HG02884 (cell line): ENCODE results near the gene NEU3.
"Not testable (repeated sequence)": the region's sequence is repeated elsewhere in the genome, so short reads cannot be mapped to it uniquely, and the experiment has no call there.

Experiments used
- ATAC-seq: cut with Tn5 transposase; IDR thresholded peaks from one replicate; pipeline ENCODE4 v1.9.1; 2021; ENCODE audit warnings: mild to moderate bottlenecking, moderate library complexity; ENCODE audit not compliant: unreplicated experiment

The NEU3 gene

DNA sequence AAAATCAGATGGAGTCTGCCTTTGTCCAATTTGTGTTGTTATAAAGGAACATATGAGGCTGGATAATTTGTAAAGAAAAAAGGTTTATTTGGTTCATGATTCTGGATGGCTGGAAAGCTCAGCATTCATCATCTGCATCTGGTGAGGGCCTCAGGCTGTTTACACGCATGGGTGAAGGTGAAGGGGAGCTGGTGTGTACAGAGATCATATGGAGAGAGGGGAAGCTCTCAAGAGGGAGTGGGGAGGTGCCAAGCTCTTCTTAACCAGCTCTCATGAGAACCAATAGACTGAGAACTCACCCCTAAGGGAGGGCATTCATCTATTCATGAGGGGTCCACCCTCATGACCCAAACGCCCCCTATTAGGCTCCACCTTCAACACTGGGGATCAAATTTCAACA lies 40.0 kb downstream of the NEU3 start:
- ATAC-seq: no peak

DNA sequence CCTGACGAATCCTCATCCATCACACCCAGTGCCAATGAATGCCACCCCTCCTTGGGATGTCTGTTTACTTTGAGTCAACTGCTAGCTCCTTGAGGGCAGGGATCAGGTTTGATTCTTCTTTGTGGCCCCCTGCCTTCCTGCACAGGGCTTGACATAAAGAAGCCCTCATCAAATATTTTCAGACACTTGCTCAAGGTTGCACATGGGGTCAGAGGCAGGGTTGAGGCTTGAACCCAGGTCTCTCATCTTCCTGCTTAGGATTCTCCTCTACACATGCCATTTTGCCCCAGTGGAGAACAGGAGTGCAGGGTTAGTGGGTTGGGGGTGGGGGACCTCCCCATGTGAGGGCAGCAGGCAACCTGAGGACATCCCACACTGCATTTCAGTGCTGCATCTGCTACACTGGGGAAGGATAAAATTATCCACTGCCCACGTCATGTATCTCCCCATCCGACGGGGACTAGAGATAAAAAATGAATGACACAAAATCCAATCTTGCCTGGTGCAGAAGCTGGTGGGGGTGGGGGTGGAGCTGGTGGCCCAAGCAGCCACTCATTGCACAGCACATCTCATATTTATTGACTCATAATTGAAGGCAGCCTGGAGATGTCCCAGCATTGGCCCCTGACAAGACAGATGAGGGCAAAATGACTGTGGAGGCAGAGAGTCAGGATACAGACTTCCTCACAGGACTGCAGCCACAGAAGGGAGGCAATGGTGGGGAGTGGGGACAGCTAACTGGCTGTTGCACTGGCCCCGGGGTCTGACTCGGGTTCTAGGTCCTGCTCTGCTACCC lies 41.3 kb downstream of the NEU3 start:
- no peak for ATAC-seq

DNA sequence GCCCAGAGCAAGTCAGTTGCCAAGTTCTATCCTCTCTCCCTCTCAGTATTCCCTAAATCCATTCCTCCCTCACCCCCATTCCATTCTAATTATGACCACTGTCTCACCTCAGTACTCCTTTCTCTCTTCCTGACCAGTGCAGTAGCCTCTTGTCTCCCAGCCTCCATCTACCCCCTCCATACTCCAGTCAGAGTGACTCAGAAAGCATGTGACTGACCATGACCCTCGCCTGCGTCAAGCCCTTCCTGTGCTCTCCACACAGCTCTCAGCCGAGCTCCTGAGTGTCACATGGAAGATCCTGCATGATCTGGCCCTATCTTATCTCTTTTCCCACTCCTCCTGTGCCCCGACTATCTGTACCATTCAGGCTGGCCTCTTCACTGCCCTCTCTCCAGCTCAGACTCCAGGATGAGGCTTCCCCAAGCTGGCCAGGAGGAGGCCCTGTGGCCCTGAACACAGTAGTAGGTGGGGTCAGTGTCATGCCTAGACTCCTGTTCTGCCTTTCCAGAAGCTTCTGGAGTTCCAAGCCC lies 42.6 kb downstream of the NEU3 start:
- no peak for ATAC-seq

GRCh38 chr11:75031771-75032549 lies 43.2 kb downstream of the NEU3 start:
- ATAC-seq: no peak

- ATAC-seq: no peak
Measured at GRCh38 chr11:75032550-75032935, 43.8 kb downstream of the NEU3 start.

DNA sequence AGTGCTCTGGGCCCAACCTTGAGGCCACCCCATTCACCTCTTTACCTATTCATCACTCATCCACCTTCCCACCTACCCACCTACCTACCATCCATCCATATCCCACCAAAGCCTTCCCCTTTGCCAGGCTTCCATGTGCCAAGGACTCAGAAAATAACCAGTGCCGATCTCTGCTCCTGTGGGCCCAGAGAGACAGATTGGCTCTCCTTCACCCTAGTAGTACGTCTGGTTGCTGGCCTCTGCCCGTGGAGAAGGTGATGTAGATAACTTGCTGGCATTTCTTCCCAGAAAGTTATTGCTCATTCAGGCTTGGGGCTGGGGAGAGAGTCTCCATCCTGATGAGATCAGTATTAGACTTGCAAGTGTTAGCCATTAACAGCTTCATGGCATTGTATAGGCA lies 45.2 kb downstream of the NEU3 start:
- ATAC-seq: no peak

- no peak for ATAC-seq
Measured at GRCh38 chr11:75035256-75035655, 46.5 kb downstream of the NEU3 start.

GRCh38 chr11:75035911-75036565 lies 47.3 kb downstream of the NEU3 start:
- no peak for ATAC-seq

GRCh38 chr11:75040167-75040770 lies 51.5 kb downstream of the NEU3 start:
- no peak for ATAC-seq

DNA sequence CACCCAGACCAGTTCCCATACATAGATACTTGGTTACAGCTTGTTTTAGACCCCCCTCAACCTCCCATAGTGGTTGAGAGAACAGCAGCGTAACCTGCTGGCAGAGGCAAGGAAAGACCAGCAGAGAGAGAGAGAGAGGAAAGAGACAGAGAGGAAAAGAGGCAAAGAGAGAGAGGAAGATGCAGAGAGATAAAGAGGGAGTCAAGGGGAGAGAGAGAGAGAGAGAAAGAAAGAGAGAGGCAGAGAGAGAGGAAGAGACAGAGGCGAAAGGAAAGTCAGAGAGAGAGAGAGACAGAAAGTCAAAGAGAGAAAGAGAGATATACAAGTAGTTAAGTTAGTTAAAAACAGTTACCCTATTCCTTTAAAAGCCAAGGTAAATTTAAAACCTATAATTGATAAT lies 52.5 kb downstream of the NEU3 start:
- ATAC-seq: no peak

DNA sequence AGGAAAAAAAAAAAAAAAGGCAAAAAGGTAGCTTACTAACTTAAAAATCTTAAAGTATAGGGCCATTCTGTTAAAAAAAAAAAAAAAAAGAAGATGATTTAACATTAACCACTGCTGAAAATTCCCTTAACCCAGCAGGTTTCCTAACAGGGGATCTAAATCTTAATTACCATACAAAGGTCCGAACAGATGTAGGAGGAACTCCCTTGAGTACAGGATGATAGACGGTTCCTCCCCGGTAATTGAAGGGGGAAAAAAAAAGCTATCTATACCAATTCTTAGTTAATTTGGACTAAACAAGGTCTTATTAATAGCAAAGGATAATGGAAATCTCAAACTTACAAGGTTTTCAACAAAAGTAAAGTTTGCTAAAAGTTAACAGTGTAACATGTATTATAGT lies 53.1 kb downstream of the NEU3 start:
- ATAC-seq: not testable (repeated sequence)

GRCh38 chr11:75044381-75045170 lies 55.8 kb downstream of the NEU3 start:
- ATAC-seq: not testable (repeated sequence)

- not testable (repeated sequence) for ATAC-seq
Measured at GRCh38 chr11:75046668-75047067, 57.9 kb downstream of the NEU3 start.

DNA sequence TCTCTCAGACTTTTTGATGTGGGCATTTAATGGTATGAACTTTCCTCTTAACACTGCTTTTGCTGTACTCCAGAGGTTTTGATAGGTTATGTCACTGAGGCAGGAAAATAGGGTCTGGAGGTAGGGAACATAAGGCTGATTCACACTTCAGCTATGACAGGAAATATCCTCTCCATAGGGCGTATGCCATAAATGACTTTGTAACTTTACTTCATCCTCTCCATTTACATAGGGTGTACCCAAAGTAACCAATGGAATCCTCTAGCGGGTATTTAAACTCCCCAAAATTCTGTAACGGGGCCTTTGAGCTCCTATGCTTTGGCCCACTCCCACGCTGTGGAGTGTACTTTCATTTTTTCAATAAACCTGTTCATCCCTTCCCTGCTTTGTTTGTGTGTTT lies 58.5 kb downstream of the NEU3 start:
- ATAC-seq: no peak

- ATAC-seq: not testable (repeated sequence)
Measured at GRCh38 chr11:75049501-75050266, 61.0 kb downstream of the NEU3 start.

- ATAC-seq: no peak
Measured at GRCh38 chr11:75050516-75050915, 61.8 kb downstream of the NEU3 start.

GRCh38 chr11:75051043-75051442 lies 62.3 kb downstream of the NEU3 start:
- ATAC-seq: no peak

DNA sequence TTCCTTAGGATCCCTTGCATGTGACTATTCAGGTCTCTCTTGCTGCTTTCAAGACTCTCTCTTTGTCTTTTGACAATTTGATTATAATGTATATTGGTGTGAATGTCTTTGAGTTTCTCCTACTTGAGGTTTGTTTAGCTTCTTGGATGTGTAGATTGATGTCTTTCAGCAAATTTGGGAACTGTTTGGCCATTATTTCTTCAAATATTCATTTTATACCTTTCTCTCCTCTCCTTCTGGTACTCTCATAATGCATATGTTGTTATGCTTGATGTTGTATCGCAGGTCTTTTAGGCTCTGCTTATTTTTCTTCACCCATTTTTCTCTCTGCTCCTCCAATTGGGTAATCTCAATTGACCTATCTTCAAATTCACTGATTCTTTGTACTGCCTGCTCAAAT lies 63.7 kb downstream of the NEU3 start:
- no peak for ATAC-seq

DNA sequence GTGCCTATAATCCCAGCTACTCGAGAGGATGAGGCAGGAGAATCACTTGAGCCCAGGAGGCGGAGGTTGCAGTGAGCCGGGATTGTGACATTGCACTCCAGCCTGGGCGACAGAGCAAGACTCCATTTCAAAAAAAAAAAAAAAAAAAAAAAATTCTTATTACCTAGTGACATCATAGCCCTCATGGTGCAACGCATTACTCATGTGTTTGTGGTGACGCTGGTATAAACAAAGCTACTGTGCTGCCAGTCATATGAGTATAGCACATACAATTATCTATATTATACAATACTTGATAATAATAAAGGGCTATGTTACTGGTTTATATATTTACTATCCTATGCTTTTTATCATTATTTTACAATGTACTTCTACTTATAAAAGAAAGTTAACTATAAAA lies 66.8 kb downstream of the NEU3 start:
- no peak for ATAC-seq

GRCh38 chr11:75056814-75057213 lies 68.1 kb downstream of the NEU3 start:
- ATAC-seq: no peak
